ENCODE data around the gene SCD. TPM values are rescaled to one million over a fixed set of nuclear protein-coding genes. Genes with fewer than 3 reads are reported as not detected.

Gene SCD
- total and polyA plus RNA-seq, 2 of the 13 experiments (the other 11 are each of a cell fraction or from before 2014, with no cell fraction given), result 492 to 512 TPM

DNA sequence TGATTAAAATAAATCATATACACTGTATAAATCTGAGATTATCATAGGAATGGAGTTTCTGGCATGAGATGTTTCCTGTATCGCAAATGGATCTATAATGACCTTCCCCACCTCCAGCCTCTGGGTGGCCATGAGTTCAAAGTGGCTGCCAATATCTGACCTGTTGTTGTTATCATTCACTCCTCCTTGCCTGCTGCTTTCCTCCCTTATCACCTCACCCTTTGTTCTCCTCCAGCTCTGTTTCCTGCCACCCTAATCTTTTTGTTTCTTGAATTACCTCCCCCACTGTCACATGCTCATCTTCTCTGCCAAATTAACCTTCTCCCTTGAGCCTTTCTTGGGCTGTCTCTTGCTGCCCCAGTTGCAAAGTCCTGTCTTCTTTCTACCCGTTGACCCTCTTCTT, 12.0 kb downstream of the SCD start (continued):
- TF ChIP-seq HNF4A (CRISPR knock-in tag; IDR thresholded peaks at IDR 0.05) (0 out of 2 replicates have a peak, but pooled peaks have one; percentile 35), ZNF772 (CRISPR knock-in tag; IDR thresholded peaks at IDR 0.05) (no peak), ZBTB21 (CRISPR knock-in tag; IDR thresholded peaks at IDR 0.05) (no peak), ZNF331 (CRISPR knock-in tag; IDR thresholded peaks at IDR 0.05) (0 out of 2 replicates have a peak, but pooled peaks have one; percentile 19), FOXK2 (IDR thresholded peaks at IDR 0.05) (0 out of 2 replicates have a peak, but pooled peaks have one; percentile 8), POLR2A (IDR thresholded peaks at IDR 0.05; ENCODE audit: insufficient read depth in 1 of 2, low read depth in 2 of 2, low read length in 2 of 2) (0 out of 4 replicates have a peak, but pooled peaks of 1 of the 2 experiments have one; percentile 25), SOX13 (IDR thresholded peaks at IDR 0.05) (peak; percentile 79), SOX13 (CRISPR knock-in tag; conservative IDR thresholded peaks at IDR 0.05 in 1 of 2, IDR thresholded peaks at IDR 0.05 in 1 of 2) (peak in 1 of 2 experiments; percentile 91; a peak in 2 of 4 replicates), HDAC1 (CRISPR knock-in tag; IDR thresholded peaks at IDR 0.05) (no peak)
- TF ChIP-seq, protein P1, sequence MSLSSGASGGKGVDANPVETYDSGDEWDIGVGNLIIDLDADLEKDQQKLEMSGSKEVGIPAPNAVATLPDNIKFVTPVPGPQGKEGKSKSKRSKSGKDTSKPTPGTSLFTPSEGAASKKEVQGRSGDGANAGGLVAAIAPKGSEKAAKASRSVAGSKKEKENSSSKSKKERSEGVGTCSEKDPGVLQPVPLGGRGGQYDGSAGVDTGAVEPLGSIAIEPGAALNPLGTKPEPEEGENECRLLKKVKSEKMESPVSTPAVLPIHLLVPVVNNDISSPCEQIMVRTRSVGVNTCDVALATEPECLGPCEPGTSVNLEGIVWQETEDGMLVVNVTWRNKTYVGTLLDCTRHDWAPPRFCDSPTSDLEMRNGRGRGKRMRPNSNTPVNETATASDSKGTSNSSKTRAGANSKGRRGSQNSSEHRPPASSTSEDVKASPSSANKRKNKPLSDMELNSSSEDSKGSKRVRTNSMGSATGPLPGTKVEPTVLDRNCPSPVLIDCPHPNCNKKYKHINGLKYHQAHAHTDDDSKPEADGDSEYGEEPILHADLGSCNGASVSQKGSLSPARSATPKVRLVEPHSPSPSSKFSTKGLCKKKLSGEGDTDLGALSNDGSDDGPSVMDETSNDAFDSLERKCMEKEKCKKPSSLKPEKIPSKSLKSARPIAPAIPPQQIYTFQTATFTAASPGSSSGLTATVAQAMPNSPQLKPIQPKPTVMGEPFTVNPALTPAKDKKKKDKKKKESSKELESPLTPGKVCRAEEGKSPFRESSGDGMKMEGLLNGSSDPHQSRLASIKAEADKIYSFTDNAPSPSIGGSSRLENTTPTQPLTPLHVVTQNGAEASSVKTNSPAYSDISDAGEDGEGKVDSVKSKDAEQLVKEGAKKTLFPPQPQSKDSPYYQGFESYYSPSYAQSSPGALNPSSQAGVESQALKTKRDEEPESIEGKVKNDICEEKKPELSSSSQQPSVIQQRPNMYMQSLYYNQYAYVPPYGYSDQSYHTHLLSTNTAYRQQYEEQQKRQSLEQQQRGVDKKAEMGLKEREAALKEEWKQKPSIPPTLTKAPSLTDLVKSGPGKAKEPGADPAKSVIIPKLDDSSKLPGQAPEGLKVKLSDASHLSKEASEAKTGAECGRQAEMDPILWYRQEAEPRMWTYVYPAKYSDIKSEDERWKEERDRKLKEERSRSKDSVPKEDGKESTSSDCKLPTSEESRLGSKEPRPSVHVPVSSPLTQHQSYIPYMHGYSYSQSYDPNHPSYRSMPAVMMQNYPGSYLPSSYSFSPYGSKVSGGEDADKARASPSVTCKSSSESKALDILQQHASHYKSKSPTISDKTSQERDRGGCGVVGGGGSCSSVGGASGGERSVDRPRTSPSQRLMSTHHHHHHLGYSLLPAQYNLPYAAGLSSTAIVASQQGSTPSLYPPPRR (CRISPR knock-in tag; IDR thresholded peaks at IDR 0.05; ENCODE audit: borderline replicate concordance), result no peak
- TF ChIP-seq, protein P2, sequence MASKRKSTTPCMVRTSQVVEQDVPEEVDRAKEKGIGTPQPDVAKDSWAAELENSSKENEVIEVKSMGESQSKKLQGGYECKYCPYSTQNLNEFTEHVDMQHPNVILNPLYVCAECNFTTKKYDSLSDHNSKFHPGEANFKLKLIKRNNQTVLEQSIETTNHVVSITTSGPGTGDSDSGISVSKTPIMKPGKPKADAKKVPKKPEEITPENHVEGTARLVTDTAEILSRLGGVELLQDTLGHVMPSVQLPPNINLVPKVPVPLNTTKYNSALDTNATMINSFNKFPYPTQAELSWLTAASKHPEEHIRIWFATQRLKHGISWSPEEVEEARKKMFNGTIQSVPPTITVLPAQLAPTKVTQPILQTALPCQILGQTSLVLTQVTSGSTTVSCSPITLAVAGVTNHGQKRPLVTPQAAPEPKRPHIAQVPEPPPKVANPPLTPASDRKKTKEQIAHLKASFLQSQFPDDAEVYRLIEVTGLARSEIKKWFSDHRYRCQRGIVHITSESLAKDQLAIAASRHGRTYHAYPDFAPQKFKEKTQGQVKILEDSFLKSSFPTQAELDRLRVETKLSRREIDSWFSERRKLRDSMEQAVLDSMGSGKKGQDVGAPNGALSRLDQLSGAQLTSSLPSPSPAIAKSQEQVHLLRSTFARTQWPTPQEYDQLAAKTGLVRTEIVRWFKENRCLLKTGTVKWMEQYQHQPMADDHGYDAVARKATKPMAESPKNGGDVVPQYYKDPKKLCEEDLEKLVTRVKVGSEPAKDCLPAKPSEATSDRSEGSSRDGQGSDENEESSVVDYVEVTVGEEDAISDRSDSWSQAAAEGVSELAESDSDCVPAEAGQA (IDR thresholded peaks at IDR 0.05; ENCODE audit: low read depth), result no peak
- TF ChIP-seq, protein P2 (CRISPR knock-in tag; IDR thresholded peaks at IDR 0.05; ENCODE audit: borderline replicate concordance), result no peak
- TF ChIP-seq, protein P3, sequence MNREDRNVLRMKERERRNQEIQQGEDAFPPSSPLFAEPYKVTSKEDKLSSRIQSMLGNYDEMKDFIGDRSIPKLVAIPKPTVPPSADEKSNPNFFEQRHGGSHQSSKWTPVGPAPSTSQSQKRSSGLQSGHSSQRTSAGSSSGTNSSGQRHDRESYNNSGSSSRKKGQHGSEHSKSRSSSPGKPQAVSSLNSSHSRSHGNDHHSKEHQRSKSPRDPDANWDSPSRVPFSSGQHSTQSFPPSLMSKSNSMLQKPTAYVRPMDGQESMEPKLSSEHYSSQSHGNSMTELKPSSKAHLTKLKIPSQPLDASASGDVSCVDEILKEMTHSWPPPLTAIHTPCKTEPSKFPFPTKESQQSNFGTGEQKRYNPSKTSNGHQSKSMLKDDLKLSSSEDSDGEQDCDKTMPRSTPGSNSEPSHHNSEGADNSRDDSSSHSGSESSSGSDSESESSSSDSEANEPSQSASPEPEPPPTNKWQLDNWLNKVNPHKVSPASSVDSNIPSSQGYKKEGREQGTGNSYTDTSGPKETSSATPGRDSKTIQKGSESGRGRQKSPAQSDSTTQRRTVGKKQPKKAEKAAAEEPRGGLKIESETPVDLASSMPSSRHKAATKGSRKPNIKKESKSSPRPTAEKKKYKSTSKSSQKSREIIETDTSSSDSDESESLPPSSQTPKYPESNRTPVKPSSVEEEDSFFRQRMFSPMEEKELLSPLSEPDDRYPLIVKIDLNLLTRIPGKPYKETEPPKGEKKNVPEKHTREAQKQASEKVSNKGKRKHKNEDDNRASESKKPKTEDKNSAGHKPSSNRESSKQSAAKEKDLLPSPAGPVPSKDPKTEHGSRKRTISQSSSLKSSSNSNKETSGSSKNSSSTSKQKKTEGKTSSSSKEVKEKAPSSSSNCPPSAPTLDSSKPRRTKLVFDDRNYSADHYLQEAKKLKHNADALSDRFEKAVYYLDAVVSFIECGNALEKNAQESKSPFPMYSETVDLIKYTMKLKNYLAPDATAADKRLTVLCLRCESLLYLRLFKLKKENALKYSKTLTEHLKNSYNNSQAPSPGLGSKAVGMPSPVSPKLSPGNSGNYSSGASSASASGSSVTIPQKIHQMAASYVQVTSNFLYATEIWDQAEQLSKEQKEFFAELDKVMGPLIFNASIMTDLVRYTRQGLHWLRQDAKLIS (CRISPR knock-in tag; IDR thresholded peaks at IDR 0.05), result no peak
- TF ChIP-seq, protein P4, sequence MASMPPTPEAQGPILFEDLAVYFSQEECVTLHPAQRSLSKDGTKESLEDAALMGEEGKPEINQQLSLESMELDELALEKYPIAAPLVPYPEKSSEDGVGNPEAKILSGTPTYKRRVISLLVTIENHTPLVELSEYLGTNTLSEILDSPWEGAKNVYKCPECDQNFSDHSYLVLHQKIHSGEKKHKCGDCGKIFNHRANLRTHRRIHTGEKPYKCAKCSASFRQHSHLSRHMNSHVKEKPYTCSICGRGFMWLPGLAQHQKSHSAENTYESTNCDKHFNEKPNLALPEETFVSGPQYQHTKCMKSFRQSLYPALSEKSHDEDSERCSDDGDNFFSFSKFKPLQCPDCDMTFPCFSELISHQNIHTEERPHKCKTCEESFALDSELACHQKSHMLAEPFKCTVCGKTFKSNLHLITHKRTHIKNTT (CRISPR knock-in tag; IDR thresholded peaks at IDR 0.05), result no peak
